GM20000 (cell line): ENCODE measurements around the gene ACVR2A.

ENCODE experiments used
- DNase-seq: peaks from one replicate; pipeline ENCODE4 v3.0.0; 2012; ENCODE audit warnings: low spot score
- CTCF ChIP-seq: IDR thresholded peaks from 2 replicates; pipeline ENCODE4 v1.5.1; 2012; ENCODE audit warnings: mild to moderate bottlenecking, control low read depth; ENCODE audit errors: extremely low read depth, missing control alignments

The ACVR2A gene

DNA sequence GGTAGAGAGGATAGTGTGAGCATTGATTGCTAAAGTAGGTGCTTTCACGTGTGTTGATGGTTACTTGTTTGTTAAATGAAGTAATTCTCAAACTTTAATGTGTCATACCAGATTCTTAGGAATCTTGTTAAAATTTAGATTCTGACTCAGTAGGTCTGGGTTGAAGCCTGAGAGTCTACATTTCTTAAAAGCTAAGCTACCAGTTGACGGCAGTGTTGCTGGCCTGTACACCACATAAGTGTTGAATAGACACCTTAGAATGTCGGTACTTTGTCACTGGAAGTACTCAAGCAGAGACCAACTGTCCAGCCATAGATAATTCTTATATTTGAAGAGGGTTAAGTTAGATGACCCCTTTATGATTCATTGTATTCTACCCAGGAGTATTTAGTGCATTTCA lies 79.8 kb downstream of the ACVR2A start:
- no peak for DNase-seq
- no peak for TF ChIP-seq CTCF

GRCh38 chr2:147925886-147926285 lies 81.1 kb downstream of the ACVR2A start:
- TF ChIP-seq CTCF, result no peak
- no peak for DNase-seq

DNA sequence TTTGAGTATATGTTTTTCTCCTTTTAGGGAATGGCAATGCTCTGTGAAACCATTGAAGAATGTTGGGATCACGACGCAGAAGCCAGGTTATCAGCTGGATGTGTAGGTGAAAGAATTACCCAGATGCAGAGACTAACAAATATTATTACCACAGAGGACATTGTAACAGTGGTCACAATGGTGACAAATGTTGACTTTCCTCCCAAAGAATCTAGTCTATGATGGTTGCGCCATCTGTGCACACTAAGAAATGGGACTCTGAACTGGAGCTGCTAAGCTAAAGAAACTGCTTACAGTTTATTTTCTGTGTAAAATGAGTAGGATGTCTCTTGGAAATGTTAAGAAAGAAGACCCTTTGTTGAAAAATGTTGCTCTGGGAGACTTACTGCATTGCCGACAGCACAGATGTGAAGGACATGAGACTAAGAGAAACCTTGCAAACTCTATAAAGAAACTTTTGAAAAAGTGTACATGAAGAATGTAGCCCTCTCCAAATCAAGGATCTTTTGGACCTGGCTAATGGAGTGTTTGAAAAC lies 82.3 kb downstream of the ACVR2A start:
- DNase-seq, result no peak
- no peak for TF ChIP-seq CTCF

DNA sequence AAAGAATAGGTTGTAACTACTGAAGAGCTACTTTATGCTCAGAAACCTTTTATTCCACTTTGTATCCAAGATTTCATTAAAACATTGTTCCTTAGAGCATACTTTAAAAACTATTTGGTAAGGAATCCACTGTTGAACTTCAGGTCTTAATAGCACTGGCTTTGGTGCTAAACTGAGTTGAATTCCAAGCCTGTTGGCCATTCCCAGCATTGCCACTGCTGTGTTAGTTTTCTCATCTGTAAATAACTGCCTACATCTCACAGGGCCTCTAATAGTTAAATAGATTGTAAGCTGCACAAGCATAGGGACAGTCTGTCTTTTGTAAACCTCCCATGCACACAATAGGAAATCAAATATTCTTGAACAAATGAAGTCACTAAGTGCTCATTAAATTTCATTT lies 89.1 kb downstream of the ACVR2A start:
- no peak for TF ChIP-seq CTCF
- no peak for DNase-seq

DNA sequence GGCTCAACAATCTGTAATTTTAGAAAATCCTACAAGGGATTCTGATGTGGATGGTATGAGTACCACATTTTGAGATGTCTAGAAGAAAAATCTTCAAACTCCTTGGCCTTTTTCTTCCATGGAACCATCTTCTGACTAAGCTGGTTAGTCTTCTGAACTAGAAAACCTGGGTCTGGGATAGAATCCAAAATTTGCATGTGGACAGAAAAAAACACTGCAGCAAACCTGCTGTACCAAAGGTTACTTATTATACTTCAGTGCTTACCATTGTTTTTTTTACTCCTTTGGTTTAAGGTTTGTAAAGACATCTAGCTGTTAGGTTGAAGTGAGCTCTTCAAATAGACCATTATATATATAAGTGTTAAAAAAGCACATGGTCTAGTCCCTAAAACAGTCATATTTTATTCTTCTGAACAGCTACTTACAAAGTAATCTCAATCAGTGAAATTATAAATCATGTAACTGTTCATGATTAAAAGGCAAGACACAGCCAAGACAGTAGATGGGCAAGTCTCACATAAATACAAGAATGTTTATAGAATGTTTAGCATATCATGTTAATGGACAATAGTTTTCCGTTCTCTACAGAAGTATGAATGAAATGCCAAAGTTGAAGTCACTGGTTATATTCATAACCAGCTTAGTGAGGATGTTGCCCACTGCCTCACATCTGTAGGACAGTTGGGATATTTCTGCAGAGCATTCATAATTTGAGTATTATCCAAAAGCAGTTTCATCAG lies 90.2 kb downstream of the ACVR2A start:
- TF ChIP-seq CTCF, result no peak
- no peak for DNase-seq

DNA sequence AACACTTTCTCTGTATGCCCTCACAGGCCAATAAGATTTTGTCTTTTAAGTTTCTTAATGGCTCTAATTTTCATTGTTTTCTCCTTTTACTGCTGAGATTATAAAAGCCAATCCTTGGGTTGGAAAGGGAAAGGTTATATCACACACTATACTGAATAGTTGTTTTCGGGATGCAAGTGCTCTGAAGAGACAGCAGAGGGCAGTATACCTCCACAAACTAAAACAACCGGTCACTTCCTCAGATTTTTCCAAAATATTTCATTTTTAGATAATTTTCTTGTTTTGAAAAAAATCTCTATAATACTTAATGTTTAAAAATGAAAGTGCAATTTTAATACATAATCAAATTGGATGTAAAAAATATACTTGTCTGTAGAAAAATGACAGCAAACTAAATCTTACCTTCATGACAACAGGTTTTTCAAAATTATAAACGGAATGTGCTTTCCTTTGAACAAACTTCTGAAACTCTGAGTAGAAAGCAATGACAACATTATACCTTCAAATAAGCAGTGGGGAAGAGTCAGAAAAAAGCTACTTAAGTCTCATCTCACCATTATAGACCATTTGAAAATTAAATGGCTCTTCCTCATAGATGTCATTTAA lies 93.0 kb downstream of the ACVR2A start:
- TF ChIP-seq CTCF, result peak; percentile 53
- DNase-seq, result peak; percentile 7

GRCh38 chr2:147939313-147939712 lies 94.5 kb downstream of the ACVR2A start:
- no peak for DNase-seq
- TF ChIP-seq CTCF, result no peak
